MM.1S (cell line): ENCODE data around the gene UBASH3A.

Experiments
- CTCF ChIP-seq: fragments of 300-600 bp; sonication (generic); IDR thresholded peaks from 2 replicates; pipeline ENCODE4 v1.5.1; 2016; ENCODE audit warnings: antibody characterized with exemption, low read length, mixed read lengths
- EZH2 ChIP-seq: fragments of 300-600 bp; sonication (generic); optimal IDR thresholded peaks from 2 replicates; pipeline ENCODE3; 2017; ENCODE audit warnings: low read depth, mild to moderate bottlenecking, antibody characterized with exemption, low read length, mixed read lengths

- TF ChIP-seq CTCF (no peak), EZH2 (no peak)
These were observed 17.6 kb upstream of the UBASH3A start for GRCh38 chr21:42386034-42386591.
